Activated gamma-delta T cell (primary cell): Measurements from ENCODE around the gene TMEM86B.

Experiments
- DNase-seq: peaks from one replicate; lab custom pipeline; 2025; lab: John Stamatoyannopoulos, UW
- total RNA-seq, 2 donors: gene quantifications; one replicate each; lab custom pipeline; 2026; lab: John Stamatoyannopoulos, UW

TMEM86B gene
- 4.8 to 5.8 reads per million in 2 donors for total RNA-seq

GRCh38 chr19:55228403-55229031 lies at the start of gene TMEM86B:
TMEM86B (minus strand) TSS chr19:55228763; CDS start chr19:55228741, 22 bp downstream.
- DNase-seq = no peak

GRCh38 chr19:55277494-55277893 lies 48.9 kb upstream of the TMEM86B start:
- DNase-seq = no peak

GRCh38 chr19:55276720-55277430 lies 48.3 kb upstream of the TMEM86B start:
- DNase-seq = no peak

GRCh38 chr19:55275851-55276719 lies 47.5 kb upstream of the TMEM86B start:
- DNase-seq = no peak

GRCh38 chr19:55273978-55274707 lies 45.6 kb upstream of the TMEM86B start:
- no peak for DNase-seq

GRCh38 chr19:55272142-55272541 lies 43.6 kb upstream of the TMEM86B start:
- no peak for DNase-seq

- no peak for DNase-seq
These were observed 41.8 kb upstream of the TMEM86B start for GRCh38 chr19:55270172-55270942.

- no peak for DNase-seq
These were observed 40.7 kb upstream of the TMEM86B start for GRCh38 chr19:55269299-55269698.

- DNase-seq = no peak
These were observed 38.3 kb upstream of the TMEM86B start for GRCh38 chr19:55266840-55267239.

- DNase-seq = no peak
These were observed 37.8 kb upstream of the TMEM86B start for GRCh38 chr19:55266404-55266803.

- DNase-seq = no peak
These were observed 37.3 kb upstream of the TMEM86B start for GRCh38 chr19:55265723-55266386.

- no peak for DNase-seq
These were observed 36.6 kb upstream of the TMEM86B start for GRCh38 chr19:55265173-55265572.

- DNase-seq = no peak
These were observed 36.0 kb upstream of the TMEM86B start for GRCh38 chr19:55264531-55264930.

GRCh38 chr19:55262359-55262758 lies 33.8 kb upstream of the TMEM86B start:
- no peak for DNase-seq

GRCh38 chr19:55261671-55262126 lies 33.1 kb upstream of the TMEM86B start:
- DNase-seq = no peak

- no peak for DNase-seq
These were observed 31.1 kb upstream of the TMEM86B start for GRCh38 chr19:55259540-55260210.

GRCh38 chr19:55258828-55259539 lies 30.4 kb upstream of the TMEM86B start, which contains the start of gene PPP6R1:
PPP6R1 (minus strand) TSS chr19:55259017; CDS start chr19:55247103, 11,914 bp downstream.
- DNase-seq = peak; percentile 93

- peak; percentile 49 for DNase-seq
These were observed 29.9 kb upstream of the TMEM86B start for GRCh38 chr19:55258476-55258827.
